Body of pancreas (tissue), 4 donors: ENCODE results near the gene DDAH2. TPM values are rescaled to one million over a fixed set of nuclear protein-coding genes. Genes with fewer than 3 reads are reported as not detected.

Experiments
- ATAC-seq: fragments of 150-250 bp; one replicate; pipeline ENCODE4 v1.9.1; 2016
- DNase-seq, 4 donors: peaks; one replicate each; pipeline ENCODE4 v3.0.0-alpha.2; 2019
- H3K27ac ChIP-seq, 4 donors: fragments of 200-600 bp; sonication (generic); 1 replicate in 3 of 4; 2 replicates in 1 of 4; pipeline versions ENCODE4 v1.5.1 to v1.6.1; 2016 to 2019; ENCODE audit warnings: mild to moderate bottlenecking in 1 of 4, mixed read lengths in 1 of 4, moderate library complexity in 1 of 4
- H3K27me3 ChIP-seq, 2 donors: fragments of 200-600 bp; sonication (generic); one replicate each; pipeline ENCODE4 v1.6.0; 2016; ENCODE audit warnings: mild to moderate bottlenecking in 1 of 2
- H3K36me3 ChIP-seq, 2 donors: fragments of 200-600 bp; sonication (generic); replicated peaks in 1 of 2; 2 replicates each; pipeline ENCODE4 v1.5.1; 2016; ENCODE audit warnings: low read depth in 2 of 2; ENCODE audit not compliant: insufficient read depth in 1 of 2
- H3K4me1 ChIP-seq: fragments of 200-600 bp; sonication (generic); one replicate; pipeline ENCODE4 v1.6.0; 2016
- H3K4me3 ChIP-seq, 2 donors: fragments of 200-600 bp; sonication (generic); 1 replicate in 1 of 2; 2 replicates in 1 of 2; pipeline ENCODE4 v1.5.1; 2016 to 2019
- H3K9me3 ChIP-seq, 3 donors: fragments of 200-600 bp; sonication (generic); 1 replicate in 2 of 3; 2 replicates in 1 of 3; pipeline ENCODE4 v1.5.1; 2016
- POLR2A ChIP-seq, 3 donors: fragments of 450-650 bp; IDR thresholded peaks; one replicate each; pipeline ENCODE4 v1.6.1; 2016; ENCODE audit warnings: antibody characterized with exemption in 3 of 3, mild to moderate bottlenecking in 2 of 3
- WGBS, 2 donors: methylation state at CpG; one replicate each; pipeline ENCODE4 v1.1.5; 2017; 5-methylcytosine and 5-hydroxymethylcytosine counted together
- intact Hi-C: fragments of 100-400 bp; cut with DNase I; formaldehyde crosslinking; loops from one replicate; pipeline ENCODE4 v1.15.1; 2023
- total RNA-seq, 2 donors: library from RNA; depleted of rRNA; stranded (reverse); fragments of >200 nt; gene quantifications; one replicate each; pipeline ENCODE4 v1.1.0, GENCODE V29; 2016
- TF ChIP-seq, protein P1 (sequence below), 7 experiments: fragments of 450-650 bp in 4 of 7; fragments of 200-600 bp in 3 of 7; sonication (generic) in 3 of 7; IDR thresholded peaks; one replicate each; pipeline ENCODE4 v1.5.1; 2016 to 2019; ENCODE audit warnings: antibody characterized with exemption in 7 of 7

The DDAH2 gene
- total RNA-seq, 2 donors from 2014 or later, result 23.6 to 40.5 TPM

DNA sequence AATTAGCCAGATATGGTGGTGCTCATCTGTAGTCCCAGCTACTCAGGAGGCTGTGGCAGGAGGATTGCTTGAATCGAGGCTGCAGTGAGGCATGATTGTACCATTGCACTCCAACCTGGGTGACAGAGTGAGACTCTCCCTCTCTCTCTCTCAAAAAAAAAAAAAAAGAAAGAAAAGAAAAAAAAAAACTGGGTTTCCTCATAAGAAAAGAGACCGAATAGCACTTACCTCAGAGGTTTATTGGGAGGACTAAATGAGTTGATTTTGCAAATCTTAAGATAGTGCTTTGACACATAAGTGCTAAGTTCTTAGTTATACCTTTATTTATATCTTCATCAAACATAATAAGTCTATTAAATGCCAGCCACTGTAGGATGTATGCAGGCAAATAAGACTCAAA, 41.8 kb upstream of the DDAH2 start:
- Histone ChIP-seq H3K9me3 (no peaks in the 10 kb centered on the region), H3K27ac (no peak overlapping the region), H3K27me3 (no peaks in the 10 kb centered on the region), H3K36me3 (no peaks in the 10 kb centered on the region), H3K4me1 (peaks cover 9% of the 10 kb centered on the region), H3K4me3 (no peak overlapping the region)
- 69 to 70% methylated on average over 2 of the region's 2 CpGs for WGBS, 2 donors
- TF ChIP-seq, protein P1, sequence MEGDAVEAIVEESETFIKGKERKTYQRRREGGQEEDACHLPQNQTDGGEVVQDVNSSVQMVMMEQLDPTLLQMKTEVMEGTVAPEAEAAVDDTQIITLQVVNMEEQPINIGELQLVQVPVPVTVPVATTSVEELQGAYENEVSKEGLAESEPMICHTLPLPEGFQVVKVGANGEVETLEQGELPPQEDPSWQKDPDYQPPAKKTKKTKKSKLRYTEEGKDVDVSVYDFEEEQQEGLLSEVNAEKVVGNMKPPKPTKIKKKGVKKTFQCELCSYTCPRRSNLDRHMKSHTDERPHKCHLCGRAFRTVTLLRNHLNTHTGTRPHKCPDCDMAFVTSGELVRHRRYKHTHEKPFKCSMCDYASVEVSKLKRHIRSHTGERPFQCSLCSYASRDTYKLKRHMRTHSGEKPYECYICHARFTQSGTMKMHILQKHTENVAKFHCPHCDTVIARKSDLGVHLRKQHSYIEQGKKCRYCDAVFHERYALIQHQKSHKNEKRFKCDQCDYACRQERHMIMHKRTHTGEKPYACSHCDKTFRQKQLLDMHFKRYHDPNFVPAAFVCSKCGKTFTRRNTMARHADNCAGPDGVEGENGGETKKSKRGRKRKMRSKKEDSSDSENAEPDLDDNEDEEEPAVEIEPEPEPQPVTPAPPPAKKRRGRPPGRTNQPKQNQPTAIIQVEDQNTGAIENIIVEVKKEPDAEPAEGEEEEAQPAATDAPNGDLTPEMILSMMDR (IDR thresholded peaks at IDR 0.05), result no peak
- no peak for TF ChIP-seq POLR2A (IDR thresholded peaks at IDR 0.05)
- DNase-seq (no peak), ATAC-seq (no peak)
- intact Hi-C loops, result no loop called here

DNA sequence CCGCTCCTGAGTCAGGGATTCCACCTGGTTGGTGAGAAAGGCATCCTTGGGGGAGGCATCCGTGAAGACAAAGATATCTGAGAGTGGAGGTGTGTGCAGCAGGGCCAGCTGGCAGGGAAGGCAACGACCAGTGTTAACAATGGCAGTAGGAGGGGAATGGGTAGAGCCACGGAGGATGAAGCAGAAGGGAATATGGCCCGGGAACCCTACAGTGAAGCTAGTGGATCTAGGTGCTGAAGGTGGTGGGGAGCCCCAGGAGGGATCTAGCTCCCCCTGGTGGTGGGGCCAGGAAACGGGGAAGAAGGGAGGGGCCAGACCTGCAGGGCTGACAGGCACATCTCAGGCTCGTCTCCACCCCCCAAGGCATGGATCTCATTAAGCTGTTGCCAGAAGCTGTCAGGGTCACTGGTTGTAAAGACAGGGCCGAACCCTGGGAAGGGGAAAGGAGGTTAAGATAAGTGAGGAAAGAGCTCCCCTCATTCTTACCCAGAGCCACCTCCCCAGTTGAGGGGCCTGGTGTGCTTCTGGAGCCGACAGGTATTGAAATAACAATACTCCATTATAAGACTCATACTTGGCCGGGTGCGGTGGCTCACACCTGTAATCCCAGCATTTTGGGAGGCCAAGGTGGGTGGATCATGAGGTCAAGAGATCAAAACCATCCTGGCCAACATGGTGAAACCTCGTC, 40.7 kb upstream of the DDAH2 start:
- H3K4me3 ChIP-seq, result no peak overlapping the region

GRCh38 chr6:31768363-31769257, 39.5 kb upstream of the DDAH2 start:
- Histone ChIP-seq H3K27me3 (no peaks in the 10 kb centered on the region), H3K27ac (no peak overlapping the region), H3K9me3 (no peaks in the 10 kb centered on the region), H3K4me3 (no peak overlapping the region), H3K4me1 (peaks cover 4% of the 10 kb centered on the region), H3K36me3 (no peaks in the 10 kb centered on the region)
- WGBS, 2 donors, result 72 to 82% methylated on average over 13 to 18 of the region's 18 CpGs
- DNase-seq (peak in 1 of 4 donors; percentile 34), ATAC-seq (no peak)
- TF ChIP-seq, protein P1 (IDR thresholded peaks at IDR 0.05), result no peak
- TF ChIP-seq POLR2A (IDR thresholded peaks at IDR 0.05), result no peak
- intact Hi-C loops, result no loop called here

More for the DNA sequence above, 40.7 kb upstream of the DDAH2 start:
- intact Hi-C loops, result no loop called here
- WGBS, 2 donors, result 43 to 45% methylated on average over 12 of the region's 12 CpGs
- no peak overlapping the region for H3K27ac ChIP-seq
- H3K9me3 ChIP-seq, result no peaks in the 10 kb centered on the region
- no peaks in the 10 kb centered on the region for H3K36me3 ChIP-seq
- ATAC-seq, result peak; percentile 80
- H3K27me3 ChIP-seq, result no peaks in the 10 kb centered on the region
- TF ChIP-seq POLR2A (IDR thresholded peaks at IDR 0.05), result no peak
- TF ChIP-seq, protein P1 (IDR thresholded peaks at IDR 0.05), result peak; percentile 72 to 87 (median 81)
- H3K4me1 ChIP-seq, result peaks cover 4% of the 10 kb centered on the region
- DNase-seq, result peak; percentile 73 to 86 (median 82)

GRCh38 chr6:31767096-31767645, 38.1 kb upstream of the DDAH2 start:
- no peak for DNase-seq
- no peak for ATAC-seq
- H3K9me3 ChIP-seq, result no peaks in the 10 kb centered on the region
- no peaks in the 10 kb centered on the region for H3K27me3 ChIP-seq
- H3K4me1 ChIP-seq, result peaks cover 4% of the 10 kb centered on the region
- H3K36me3 ChIP-seq, result no peaks in the 10 kb centered on the region
- WGBS, 2 donors, result 70 to 83% methylated on average over 2 to 6 of the region's 6 CpGs
- H3K27ac ChIP-seq, result no peak overlapping the region
- TF ChIP-seq, protein P1 (IDR thresholded peaks at IDR 0.05), result no peak
- no peak for TF ChIP-seq POLR2A (IDR thresholded peaks at IDR 0.05)
- intact Hi-C loops, result no loop called here
- no peak overlapping the region for H3K4me3 ChIP-seq
